GM18867 (cell line): ENCODE measurements around the gene MAPKAPK5.
"Not testable (repeated sequence)": the region's sequence is repeated elsewhere in the genome, so short reads cannot be mapped to it uniquely, and the experiment has no call there.

ENCODE experiments used
- ATAC-seq: cut with Tn5 transposase; IDR thresholded peaks from one replicate; pipeline ENCODE4 v1.9.1; 2021; ENCODE audit warnings: mild to moderate bottlenecking, moderate library complexity; ENCODE audit not compliant: unreplicated experiment

Gene MAPKAPK5

GRCh38 chr12:111873113-111873512, 31.1 kb downstream of the MAPKAPK5 start:
- no peak for ATAC-seq

- ATAC-seq: no peak
Observed at GRCh38 chr12:111881716-111882115, 39.7 kb downstream of the MAPKAPK5 start.

GRCh38 chr12:111886662-111887545, 44.9 kb downstream of the MAPKAPK5 start:
- ATAC-seq: no peak

GRCh38 chr12:111887926-111888745, 46.1 kb downstream of the MAPKAPK5 start:
- no peak for ATAC-seq

- ATAC-seq: no peak
Observed at GRCh38 chr12:111893287-111893686, 51.3 kb downstream of the MAPKAPK5 start.

GRCh38 chr12:111894556-111894955, 52.5 kb downstream of the MAPKAPK5 start:
- no peak for ATAC-seq

- no peak for ATAC-seq
Observed at GRCh38 chr12:111901182-111901581, 59.2 kb downstream of the MAPKAPK5 start.

GRCh38 chr12:111904446-111904975, 62.5 kb downstream of the MAPKAPK5 start:
- no peak for ATAC-seq

GRCh38 chr12:111905502-111905901, 63.5 kb downstream of the MAPKAPK5 start:
- ATAC-seq: no peak

GRCh38 chr12:111907740-111908139, 65.7 kb downstream of the MAPKAPK5 start:
- no peak for ATAC-seq

GRCh38 chr12:111925171-111925570, 83.1 kb downstream of the MAPKAPK5 start:
- no peak for ATAC-seq

GRCh38 chr12:111926631-111927030, 84.6 kb downstream of the MAPKAPK5 start:
- ATAC-seq: no peak

- no peak for ATAC-seq
Observed at GRCh38 chr12:111927346-111927745, 85.3 kb downstream of the MAPKAPK5 start.

- no peak for ATAC-seq
Observed at GRCh38 chr12:111932241-111932640, 90.2 kb downstream of the MAPKAPK5 start.

GRCh38 chr12:111936869-111937268, 94.8 kb downstream of the MAPKAPK5 start:
- no peak for ATAC-seq

- no peak for ATAC-seq
Observed at GRCh38 chr12:111937429-111937828, 95.4 kb downstream of the MAPKAPK5 start.

- no peak for ATAC-seq
Observed at GRCh38 chr12:111942557-111942956, 100.5 kb downstream of the MAPKAPK5 start.

- no peak for ATAC-seq
Observed at GRCh38 chr12:111943929-111944328, 101.9 kb downstream of the MAPKAPK5 start.

GRCh38 chr12:111950961-111951676, 109.1 kb downstream of the MAPKAPK5 start:
- not testable (repeated sequence) for ATAC-seq
